Panc1 (cell line): ENCODE measurements around the gene SKP1. TPM values are rescaled to one million over a fixed set of nuclear protein-coding genes. Genes with fewer than 3 reads are reported as not detected.

Source experiments
- ATAC-seq: fragments of 200-7000 bp; cut with Tn5 transposase; 2 replicates; pipeline ENCODE4 v1.9.1; 2020; ENCODE audit warnings: mild to moderate bottlenecking, moderate library complexity
- BruUV-seq: library from RNA; stranded (reverse); fragments of 400-500 nt; replicated peaks from 2 replicates; lab custom pipeline; 2021; lab: Mats Ljungman, UMichigan
- CTCF ChIA-PET: fragments of 300-600 bp; sonication (Branson Sonifier 250); formaldehyde crosslinking; loops from one replicate; lab custom pipeline; 2022; ENCODE audit warnings: antibody characterized with exemption; lab: Charles Lee
- POLR2A ChIA-PET: fragments of 300-600 bp; sonication (Branson Sonifier 250); formaldehyde crosslinking; loops from one replicate; lab custom pipeline; 2022; ENCODE audit warnings: antibody characterized with exemption; lab: Charles Lee
- DNase-seq: peaks from one replicate; pipeline ENCODE4 v3.0.0-alpha.2; 2010; ENCODE audit warnings: low read depth, low spot score
- H3K27ac ChIP-seq: 2 replicates; pipeline ENCODE4 v1.5.1; 2011; ENCODE audit warnings: mild to moderate bottlenecking, low read length, inconsistent platforms
- H3K27me3 ChIP-seq: fragments of 200-500 bp; sonication (Bioruptor generic); 2 replicates; pipeline ENCODE4 v1.6.0; 2014; ENCODE audit warnings: low read length, inconsistent platforms; ENCODE audit not compliant: control insufficient read depth, insufficient read depth
- H3K36me3 ChIP-seq: fragments of 200-500 bp; sonication (Bioruptor generic); 2 replicates; pipeline ENCODE4 v1.5.1; 2014; ENCODE audit warnings: inconsistent platforms, mild to moderate bottlenecking, low read length, moderate library complexity; ENCODE audit not compliant: control insufficient read depth, insufficient read depth
- H3K4me1 ChIP-seq: 2 replicates; pipeline ENCODE4 v1.5.1; 2011; ENCODE audit warnings: inconsistent platforms, mild to moderate bottlenecking, low read length, moderate library complexity; ENCODE audit not compliant: control insufficient read depth, insufficient read depth
- H3K4me3 ChIP-seq, 2 experiments: 2 replicates each; pipeline ENCODE4 v1.5.1; 2011 to 2012; ENCODE audit warnings: low read depth in 2 of 2, low read length in 2 of 2, mild to moderate bottlenecking in 2 of 2, inconsistent platforms in 1 of 2, moderate library complexity in 1 of 2
- H3K9me3 ChIP-seq: fragments of 200-500 bp; sonication (Bioruptor generic); 2 replicates; pipeline ENCODE4 v1.5.1; 2014; ENCODE audit warnings: low read depth, mild to moderate bottlenecking, inconsistent platforms, low read length, moderate library complexity; ENCODE audit not compliant: control insufficient read depth, insufficient read depth
- POLR2AphosphoS5 ChIP-seq: IDR thresholded peaks from 2 replicates; pipeline ENCODE4 v1.6.1; 2012; ENCODE audit warnings: mild to moderate bottlenecking, low read depth, low read length, moderate library complexity
- SIN3A ChIP-seq: IDR thresholded peaks from 2 replicates; pipeline ENCODE4 v1.6.1; 2012; ENCODE audit warnings: low read depth, mild to moderate bottlenecking, low read length, moderate library complexity, borderline replicate concordance; ENCODE audit not compliant: insufficient read depth
- TCF7L2 ChIP-seq: IDR thresholded peaks from 2 replicates; pipeline ENCODE4 v1.6.1; 2011; ENCODE audit warnings: mild to moderate bottlenecking, low read depth, low read length, inconsistent platforms
- in situ Hi-C: cut with HindIII; loops from 2 replicates; pipeline ENCODE4 v1.10.0; 2016; ENCODE audit warnings: low sequenced_read_pairs, low pct_unique_long_range_greater_than_20kb
- intact Hi-C: fragments of 100-400 bp; cut with micrococcal nuclease; formaldehyde crosslinking; loops from one replicate; pipeline ENCODE4 v1.10.0; 2022; ENCODE audit not compliant: unreplicated experiment
- total RNA-seq: library from RNA; stranded (reverse); gene quantifications from one replicate; pipeline ENCODE4 v1.2.1, GENCODE V29; 2021; ENCODE audit not compliant: unreplicated experiment
- TF ChIP-seq, protein P1 (sequence below), 2 experiments: IDR thresholded peaks; 2 replicates each; pipeline ENCODE4 v1.6.1; 2011 to 2012; ENCODE audit warnings: low read depth in 2 of 2, control low read depth in 1 of 2, low read length in 1 of 2, mild to moderate bottlenecking in 1 of 2, moderate library complexity in 1 of 2; ENCODE audit not compliant: insufficient read depth in 1 of 2
- TF ChIP-seq, protein P2 (sequence below): fragments of 450-650 bp; IDR thresholded peaks from 2 replicates; pipeline ENCODE4 v1.5.1; 2017; ENCODE audit warnings: mild to moderate bottlenecking

The SKP1 gene
- total RNA-seq, 1 experiment from 2014 or later: 301 TPM

DNA sequence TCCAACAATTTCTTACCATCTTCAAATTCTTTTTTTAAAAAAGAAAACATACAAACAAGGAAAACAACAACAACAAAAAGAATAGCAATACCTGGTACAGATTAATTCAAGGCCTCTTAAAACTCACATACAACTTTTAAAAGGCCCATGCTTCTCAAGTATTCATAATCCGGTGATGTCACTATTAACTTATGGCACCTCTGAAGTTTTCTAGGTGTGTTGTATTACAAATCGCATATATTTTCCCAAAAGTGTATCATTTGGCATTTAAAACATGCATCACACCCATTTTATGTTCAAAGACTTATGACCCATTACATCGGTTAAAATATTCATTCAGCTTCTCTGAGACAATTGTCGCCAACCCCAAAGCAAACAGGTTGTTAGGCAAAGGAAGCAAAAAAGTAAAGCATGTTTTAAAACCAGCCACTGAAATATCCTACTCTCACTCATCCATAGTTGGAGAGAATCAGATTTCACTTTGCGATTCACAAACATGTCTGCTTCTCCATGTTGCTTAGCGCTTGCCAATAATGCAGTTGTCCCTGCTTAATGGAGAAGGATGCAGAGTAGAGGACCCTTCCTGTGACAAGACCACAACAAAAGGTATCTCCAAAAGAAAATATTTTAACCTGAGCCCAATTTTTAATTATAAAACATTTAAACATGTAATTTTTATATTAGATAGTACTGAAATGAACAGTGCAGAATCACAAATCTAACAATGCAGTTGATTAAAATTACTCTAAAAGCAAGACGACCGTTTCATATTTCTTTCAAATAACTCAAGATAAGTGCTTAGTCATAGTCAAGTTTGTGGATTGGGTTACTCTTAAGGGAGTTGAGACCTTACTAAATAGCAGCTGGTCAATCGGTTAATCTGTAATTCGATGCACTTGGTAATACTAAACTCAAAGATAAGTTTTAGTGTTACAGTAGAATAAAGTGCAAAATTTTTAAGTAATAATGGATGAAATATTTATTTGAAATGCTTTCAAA is 1.6 kb downstream of the SKP1 start:
- CTCF ChIA-PET: no interaction called here
- H3K27ac ChIP-seq: peak overlapping the region; percentile 85
- intact Hi-C loops (no loop called here), in situ Hi-C loops (no loop called here)
- H3K4me1 ChIP-seq: peaks cover 22% of the 10 kb centered on the region
- DNase-seq (no peak), ATAC-seq (no peak)
- H3K36me3 ChIP-seq: peaks cover 26% of the 10 kb centered on the region
- H3K9me3 ChIP-seq: no peaks in the 10 kb centered on the region
- POLR2A ChIA-PET: interaction anchor here (0.5 to 0.8 kb wide), 4 partner anchors 9 to 209 kb away, joined by 3 to 10 read pairs (median 4); partner anchors contain the start of gene UBE2B
- BruUV-seq: TSS peak; percentile 77
- no peaks in the 10 kb centered on the region for H3K27me3 ChIP-seq
- TF ChIP-seq, protein P1, sequence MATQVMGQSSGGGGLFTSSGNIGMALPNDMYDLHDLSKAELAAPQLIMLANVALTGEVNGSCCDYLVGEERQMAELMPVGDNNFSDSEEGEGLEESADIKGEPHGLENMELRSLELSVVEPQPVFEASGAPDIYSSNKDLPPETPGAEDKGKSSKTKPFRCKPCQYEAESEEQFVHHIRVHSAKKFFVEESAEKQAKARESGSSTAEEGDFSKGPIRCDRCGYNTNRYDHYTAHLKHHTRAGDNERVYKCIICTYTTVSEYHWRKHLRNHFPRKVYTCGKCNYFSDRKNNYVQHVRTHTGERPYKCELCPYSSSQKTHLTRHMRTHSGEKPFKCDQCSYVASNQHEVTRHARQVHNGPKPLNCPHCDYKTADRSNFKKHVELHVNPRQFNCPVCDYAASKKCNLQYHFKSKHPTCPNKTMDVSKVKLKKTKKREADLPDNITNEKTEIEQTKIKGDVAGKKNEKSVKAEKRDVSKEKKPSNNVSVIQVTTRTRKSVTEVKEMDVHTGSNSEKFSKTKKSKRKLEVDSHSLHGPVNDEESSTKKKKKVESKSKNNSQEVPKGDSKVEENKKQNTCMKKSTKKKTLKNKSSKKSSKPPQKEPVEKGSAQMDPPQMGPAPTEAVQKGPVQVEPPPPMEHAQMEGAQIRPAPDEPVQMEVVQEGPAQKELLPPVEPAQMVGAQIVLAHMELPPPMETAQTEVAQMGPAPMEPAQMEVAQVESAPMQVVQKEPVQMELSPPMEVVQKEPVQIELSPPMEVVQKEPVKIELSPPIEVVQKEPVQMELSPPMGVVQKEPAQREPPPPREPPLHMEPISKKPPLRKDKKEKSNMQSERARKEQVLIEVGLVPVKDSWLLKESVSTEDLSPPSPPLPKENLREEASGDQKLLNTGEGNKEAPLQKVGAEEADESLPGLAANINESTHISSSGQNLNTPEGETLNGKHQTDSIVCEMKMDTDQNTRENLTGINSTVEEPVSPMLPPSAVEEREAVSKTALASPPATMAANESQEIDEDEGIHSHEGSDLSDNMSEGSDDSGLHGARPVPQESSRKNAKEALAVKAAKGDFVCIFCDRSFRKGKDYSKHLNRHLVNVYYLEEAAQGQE (IDR thresholded peaks at IDR 0.05; ENCODE audit: insufficient read depth in 1 of 2, low read depth in 2 of 2, low read length in 1 of 2): no peak
- TF ChIP-seq TCF7L2 (no peak), SIN3A (no peak), POLR2AphosphoS5 (no peak)
- TF ChIP-seq, protein P2, sequence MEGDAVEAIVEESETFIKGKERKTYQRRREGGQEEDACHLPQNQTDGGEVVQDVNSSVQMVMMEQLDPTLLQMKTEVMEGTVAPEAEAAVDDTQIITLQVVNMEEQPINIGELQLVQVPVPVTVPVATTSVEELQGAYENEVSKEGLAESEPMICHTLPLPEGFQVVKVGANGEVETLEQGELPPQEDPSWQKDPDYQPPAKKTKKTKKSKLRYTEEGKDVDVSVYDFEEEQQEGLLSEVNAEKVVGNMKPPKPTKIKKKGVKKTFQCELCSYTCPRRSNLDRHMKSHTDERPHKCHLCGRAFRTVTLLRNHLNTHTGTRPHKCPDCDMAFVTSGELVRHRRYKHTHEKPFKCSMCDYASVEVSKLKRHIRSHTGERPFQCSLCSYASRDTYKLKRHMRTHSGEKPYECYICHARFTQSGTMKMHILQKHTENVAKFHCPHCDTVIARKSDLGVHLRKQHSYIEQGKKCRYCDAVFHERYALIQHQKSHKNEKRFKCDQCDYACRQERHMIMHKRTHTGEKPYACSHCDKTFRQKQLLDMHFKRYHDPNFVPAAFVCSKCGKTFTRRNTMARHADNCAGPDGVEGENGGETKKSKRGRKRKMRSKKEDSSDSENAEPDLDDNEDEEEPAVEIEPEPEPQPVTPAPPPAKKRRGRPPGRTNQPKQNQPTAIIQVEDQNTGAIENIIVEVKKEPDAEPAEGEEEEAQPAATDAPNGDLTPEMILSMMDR: no peak
- peak overlapping the region; percentile 80 to 92 for H3K4me3 ChIP-seq

DNA sequence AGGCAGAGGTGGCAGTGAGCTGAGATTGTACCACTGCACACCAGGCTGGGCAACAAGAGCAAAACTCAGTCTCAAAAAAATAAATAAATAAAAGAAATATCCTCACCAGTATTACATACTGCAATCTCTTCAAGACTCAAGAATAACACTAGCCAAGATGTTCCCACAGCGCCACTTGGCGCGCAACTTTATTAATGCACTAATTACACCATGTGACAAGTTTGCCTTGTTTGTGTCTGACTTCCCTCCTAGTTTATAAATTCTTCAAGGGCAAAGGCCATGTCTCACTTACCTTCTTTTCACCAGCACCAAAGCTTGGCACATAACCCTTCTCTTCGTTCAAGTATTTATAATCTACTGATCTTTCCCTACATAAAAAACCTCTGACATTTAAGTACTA is 4.8 kb downstream of the SKP1 start:
- TF ChIP-seq, protein P1 (IDR thresholded peaks at IDR 0.05; ENCODE audit: insufficient read depth in 1 of 2, low read depth in 2 of 2, low read length in 1 of 2): no peak
- no peak for TF ChIP-seq TCF7L2
- no peak for TF ChIP-seq POLR2AphosphoS5
- TF ChIP-seq, protein P2: no peak
- TF ChIP-seq SIN3A: no peak
- no TSS peak for BruUV-seq
- peaks cover 29% of the 10 kb centered on the region for H3K36me3 ChIP-seq

More for the DNA sequence above, 4.8 kb downstream of the SKP1 start:
- ChIA-PET CTCF (interaction anchor here (0.6 to 0.9 kb wide), 2 partner anchors 132 to 175 kb away, joined by 3 to 5 read pairs; no protein-coding TSS in a partner anchor), POLR2A (no interaction called here)
- no peak for DNase-seq
- Histone ChIP-seq H3K4me1 (peaks cover 15% of the 10 kb centered on the region), H3K4me3 (no peak overlapping the region), H3K27me3 (no peaks in the 10 kb centered on the region), H3K9me3 (no peaks in the 10 kb centered on the region), H3K27ac (no peak overlapping the region)
- in situ Hi-C loops: no loop called here
- intact Hi-C loops: no loop called here
- ATAC-seq: no peak
